ENCODE measurements around the gene MCAM.

GRCh38 chr11:119266063-119266462, 50.9 kb downstream of the MCAM start:
- no peak for TF ChIP-seq CTCF (IDR thresholded peaks at IDR 0.05)
- no peak for TF ChIP-seq POLR2A (IDR thresholded peaks at IDR 0.05)
- TF ChIP-seq EP300 (IDR thresholded peaks at IDR 0.05): no peak

All from tibial nerve (tissue), 4 donors.